KBM-7 (cell line): ENCODE results near the gene SPEG.

Experiments
- DNase-seq: peaks from one replicate; pipeline ENCODE4 v3.0.0-alpha.2; 2015
- in situ Hi-C: fragments of 300-500 bp; cut with MboI; formaldehyde crosslinking; loops from 2 replicates; pipeline ENCODE4 v1.14.3; 2020; ENCODE audit warnings: low sequenced_read_pairs, low pct_unique_long_range_greater_than_20kb, mixed read lengths

Gene SPEG

DNA sequence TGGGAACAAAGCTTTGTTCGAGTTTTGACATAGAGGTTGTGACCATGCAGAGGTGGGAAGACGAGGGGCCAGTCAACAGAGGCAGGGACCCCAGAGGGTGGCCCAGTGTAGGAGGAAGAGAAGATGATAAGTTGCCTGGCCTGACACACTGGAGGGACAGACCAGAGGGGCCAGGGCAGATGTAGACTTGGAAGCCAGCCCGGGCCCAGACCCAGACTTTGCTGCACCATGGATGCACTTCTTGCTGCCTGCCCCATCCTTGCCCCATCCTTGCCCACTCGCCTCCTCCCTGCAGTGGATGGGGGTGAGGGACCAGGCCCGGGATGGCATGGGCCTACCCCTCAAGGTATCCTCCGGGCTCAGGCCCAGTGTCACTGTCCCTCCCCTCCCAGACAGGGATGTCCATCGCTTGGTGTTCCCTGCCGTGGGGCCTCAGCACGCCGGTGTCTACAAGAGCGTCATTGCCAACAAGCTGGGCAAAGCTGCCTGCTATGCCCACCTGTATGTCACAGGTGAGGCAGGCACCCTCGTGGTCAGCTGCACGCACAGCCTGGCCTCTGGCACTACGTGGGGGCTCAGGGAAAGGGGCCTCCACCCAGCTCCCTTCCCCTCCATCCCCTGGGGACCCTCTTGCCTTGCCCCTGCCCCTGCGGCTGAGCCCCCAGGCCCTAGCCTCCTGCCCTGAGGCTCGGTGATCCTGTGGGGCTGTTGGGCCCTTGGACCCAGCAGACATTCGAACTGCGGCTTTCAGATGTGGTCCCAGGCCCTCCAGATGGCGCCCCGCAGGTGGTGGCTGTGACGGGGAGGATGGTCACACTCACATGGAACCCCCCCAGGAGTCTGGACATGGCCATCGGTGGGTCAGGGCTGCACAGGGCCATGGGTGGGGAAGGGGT, 37.1 kb downstream of the SPEG start:
- in situ Hi-C loops, result no loop called here
- DNase-seq, result no peak

DNA sequence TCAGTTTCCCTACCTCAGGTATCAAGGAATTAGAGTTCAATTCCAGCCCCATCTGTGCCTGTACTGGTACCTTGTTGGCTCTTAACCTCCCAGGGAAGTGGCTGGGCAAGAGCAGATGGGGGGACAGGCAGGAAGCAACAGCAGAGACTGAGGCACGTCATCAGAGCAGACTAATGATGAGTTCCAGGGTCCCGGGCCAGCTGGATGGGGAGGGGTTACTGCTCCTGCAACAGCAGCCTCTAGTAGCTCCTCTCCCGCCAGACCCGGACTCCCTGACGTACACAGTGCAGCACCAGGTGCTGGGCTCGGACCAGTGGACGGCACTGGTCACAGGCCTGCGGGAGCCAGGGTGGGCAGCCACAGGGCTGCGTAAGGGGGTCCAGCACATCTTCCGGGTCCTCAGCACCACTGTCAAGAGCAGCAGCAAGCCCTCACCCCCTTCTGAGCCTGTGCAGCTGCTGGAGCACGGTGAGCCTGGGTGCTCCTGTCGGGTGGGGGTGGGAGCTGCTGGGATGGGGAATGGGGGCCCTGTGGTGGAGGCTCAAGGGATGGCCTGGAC, 38.1 kb downstream of the SPEG start:
- in situ Hi-C loops, result no loop called here
- DNase-seq, result no peak

DNA sequence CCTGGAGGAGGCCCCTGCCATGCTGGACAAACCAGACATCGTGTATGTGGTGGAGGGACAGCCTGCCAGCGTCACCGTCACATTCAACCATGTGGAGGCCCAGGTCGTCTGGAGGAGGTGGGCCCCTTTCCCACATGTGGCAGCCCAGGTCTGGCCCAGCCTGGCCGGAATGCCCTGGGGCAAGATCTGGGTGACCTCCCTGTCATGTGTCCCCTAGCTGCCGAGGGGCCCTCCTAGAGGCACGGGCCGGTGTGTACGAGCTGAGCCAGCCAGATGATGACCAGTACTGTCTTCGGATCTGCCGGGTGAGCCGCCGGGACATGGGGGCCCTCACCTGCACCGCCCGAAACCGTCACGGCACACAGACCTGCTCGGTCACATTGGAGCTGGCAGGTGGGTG, 38.9 kb downstream of the SPEG start:
- DNase-seq, result no peak
- in situ Hi-C loops, result no loop called here

DNA sequence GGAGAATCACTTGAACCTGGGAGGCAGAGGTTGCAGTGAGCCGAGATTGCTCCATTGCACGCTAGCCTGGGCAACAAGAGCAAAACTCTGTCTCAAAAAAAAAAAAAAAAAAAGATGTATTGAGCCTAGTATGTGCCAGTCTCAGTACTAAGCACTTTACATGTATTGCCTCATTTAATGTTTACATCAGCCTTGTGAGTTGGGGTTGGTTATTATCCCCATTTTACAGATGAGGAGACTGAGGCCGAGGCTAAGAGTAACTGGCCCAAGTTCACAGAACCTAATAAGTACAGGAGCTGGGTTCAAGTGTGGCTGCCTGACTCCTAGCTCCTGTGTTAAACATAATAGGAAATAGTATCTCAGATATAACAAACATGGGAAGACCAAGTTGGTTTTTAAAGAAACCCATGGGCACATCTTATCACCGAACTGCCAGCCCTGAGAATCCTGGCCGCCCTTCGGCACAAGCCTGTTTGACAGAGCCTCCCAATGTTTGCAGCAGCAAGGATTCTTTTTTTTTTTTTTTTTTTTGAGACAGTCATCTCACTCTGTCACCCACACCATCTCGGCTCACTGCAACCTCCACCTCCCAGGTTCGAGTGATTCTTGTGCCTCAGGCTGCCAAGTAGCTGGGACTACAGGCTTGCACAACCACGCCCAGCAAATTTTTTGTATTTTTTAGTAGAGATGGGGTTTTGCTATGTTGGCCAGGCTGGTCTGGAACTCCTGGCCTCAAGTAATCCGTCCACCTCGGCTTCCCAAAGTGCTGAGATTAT, 39.8 kb downstream of the SPEG start:
- in situ Hi-C loops, result no loop called here
- no peak for DNase-seq

GRCh38 chr2:219475278-219475677, 40.6 kb downstream of the SPEG start:
- no peak for DNase-seq
- in situ Hi-C loops, result no loop called here

DNA sequence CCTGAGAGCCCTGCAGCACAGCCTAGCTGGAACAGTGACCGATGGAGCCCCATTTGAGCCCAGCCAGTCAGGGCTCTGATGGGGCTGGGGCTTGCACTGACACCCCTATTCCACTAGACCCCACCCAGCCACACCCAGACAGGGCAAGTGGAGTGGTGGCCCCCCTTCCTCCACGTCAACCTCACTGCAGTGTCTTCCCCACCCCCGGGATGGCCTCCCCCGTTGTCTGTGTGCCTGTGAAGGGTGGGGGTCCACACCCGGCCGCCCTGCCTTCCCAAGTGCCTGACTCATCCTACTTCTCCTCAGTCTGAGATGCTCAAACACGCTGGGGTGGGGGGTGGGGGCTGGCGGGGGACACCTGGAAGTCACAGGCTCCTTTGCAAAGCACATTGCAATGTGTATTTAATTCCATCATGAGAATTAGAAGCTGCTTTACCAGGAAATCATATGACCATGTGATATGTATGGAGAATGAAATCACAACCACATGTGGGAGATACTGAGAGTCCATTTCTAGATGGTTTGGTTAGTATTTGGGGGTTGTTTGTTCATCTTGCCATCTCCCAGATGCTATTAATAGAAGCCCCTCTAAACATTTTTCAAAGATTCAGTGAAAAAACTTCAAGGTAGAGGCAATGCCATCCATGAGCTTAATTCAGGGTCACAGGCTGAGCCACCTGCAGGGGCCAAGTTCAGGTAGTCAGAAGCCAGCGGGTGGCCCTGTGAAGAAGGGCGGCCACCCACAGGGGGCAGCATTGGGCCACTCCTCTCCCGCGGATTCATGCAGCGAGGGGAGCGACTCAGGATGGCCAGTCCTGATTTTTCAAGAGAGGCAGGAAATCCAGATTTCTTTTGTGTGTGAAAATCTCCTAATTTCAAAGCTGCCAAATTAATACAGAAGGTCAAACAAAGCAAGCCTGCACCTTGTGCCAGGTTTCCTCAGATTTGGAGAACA, 41.3 kb downstream of the SPEG start:
- DNase-seq, result peak; percentile 78

DNA sequence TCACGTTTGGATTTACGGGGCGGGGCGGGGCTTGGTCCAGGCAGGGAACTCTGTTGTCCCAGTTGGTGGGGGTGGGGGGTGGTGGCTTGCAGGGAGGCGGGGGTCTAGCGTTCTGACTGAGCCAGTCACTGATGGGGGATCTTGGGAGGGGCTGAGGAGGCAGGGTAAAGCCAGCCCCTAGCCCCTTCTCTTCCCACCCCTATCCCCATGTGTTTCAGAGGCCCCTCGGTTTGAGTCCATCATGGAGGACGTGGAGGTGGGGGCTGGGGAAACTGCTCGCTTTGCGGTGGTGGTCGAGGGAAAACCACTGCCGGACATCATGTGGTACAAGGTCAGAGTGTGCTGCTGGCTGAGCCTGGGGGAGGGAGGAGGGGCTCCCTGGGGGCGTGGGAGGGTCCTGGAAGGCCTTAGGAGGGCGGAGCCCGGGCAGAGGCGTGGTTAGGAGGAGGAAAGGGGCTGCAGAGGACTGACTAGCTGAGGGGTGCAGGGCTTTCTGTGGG, 42.1 kb downstream of the SPEG start:
- no peak for DNase-seq
- in situ Hi-C loops, result no loop called here

More for the DNA sequence above, 41.3 kb downstream of the SPEG start:
- in situ Hi-C loops, result no loop called here

DNA sequence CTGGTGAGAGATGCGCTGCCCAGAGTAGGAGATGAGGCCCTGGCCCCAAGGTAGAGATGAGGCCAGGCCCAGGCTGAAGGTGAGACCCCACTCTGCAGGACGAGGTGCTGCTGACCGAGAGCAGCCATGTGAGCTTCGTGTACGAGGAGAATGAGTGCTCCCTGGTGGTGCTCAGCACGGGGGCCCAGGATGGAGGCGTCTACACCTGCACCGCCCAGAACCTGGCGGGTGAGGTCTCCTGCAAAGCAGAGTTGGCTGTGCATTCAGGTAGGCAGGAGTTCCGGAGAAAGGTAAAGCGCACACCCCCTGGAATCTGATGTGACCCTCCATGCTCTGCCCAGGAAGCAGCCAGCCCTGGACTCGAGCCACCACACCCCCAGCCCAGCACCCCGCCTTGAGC, 42.5 kb downstream of the SPEG start:
- in situ Hi-C loops, result no loop called here
- no peak for DNase-seq

DNA sequence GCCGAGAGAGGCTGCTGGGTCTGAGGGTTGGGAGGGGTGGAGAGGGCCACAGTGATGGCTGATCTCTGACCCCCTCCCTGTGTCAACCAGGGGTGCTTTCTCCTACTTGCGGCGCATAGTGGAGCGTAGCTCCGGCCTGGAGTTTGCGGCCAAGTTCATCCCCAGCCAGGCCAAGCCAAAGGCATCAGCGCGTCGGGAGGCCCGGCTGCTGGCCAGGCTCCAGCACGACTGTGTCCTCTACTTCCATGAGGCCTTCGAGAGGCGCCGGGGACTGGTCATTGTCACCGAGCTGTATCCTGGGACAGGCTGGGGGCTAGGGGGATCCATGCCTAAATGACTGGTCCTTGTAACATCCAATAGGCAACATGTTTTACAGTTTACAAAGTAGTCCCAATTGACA, 43.2 kb downstream of the SPEG start:
- in situ Hi-C loops, result no loop called here
- DNase-seq, result no peak

GRCh38 chr2:219478916-219479315, 44.3 kb downstream of the SPEG start:
- in situ Hi-C loops, result no loop called here
- DNase-seq, result no peak

- DNase-seq, result no peak
- in situ Hi-C loops, result no loop called here
Measured at GRCh38 chr2:219480004-219480403, 45.4 kb downstream of the SPEG start.

DNA sequence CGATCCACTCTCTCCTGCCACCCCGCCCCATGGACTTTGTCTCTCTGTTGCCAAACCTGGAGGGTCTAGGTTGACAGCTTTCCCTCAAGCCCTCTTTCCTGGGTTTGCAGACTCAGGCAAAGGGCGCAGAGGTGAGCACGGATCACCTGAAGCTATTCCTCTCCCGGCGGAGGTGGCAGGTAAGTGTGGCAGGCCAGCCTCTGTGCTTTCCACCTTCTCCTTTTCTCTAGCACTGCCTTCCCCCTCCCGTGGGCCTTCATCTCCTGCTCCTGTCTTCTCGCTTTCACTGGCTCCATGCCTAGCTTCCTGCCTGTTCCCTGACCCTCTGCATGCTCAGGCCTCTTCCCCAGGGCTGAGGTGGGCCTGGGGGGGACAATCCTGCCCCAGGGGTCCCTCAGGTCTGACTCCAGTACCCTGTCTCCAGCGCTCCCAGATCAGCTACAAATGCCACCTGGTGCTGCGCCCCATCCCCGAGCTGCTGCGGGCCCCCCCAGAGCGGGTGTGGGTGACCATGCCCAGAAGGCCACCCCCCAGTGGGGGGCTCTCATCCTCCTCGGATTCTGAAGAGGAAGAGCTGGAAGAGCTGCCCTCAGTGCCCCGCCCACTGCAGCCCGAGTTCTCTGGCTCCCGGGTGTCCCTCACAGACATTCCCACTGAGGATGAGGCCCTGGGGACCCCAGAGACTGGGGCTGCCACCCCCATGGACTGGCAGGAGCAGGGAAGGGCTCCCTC, 48.2 kb downstream of the SPEG start:
- no peak for DNase-seq
- in situ Hi-C loops, result no loop called here

- in situ Hi-C loops, result no loop called here
- DNase-seq, result no peak
Measured at GRCh38 chr2:219483451-219484342, 49.1 kb downstream of the SPEG start.

GRCh38 chr2:219484343-219485200, 49.9 kb downstream of the SPEG start:
- no peak for DNase-seq

DNA sequence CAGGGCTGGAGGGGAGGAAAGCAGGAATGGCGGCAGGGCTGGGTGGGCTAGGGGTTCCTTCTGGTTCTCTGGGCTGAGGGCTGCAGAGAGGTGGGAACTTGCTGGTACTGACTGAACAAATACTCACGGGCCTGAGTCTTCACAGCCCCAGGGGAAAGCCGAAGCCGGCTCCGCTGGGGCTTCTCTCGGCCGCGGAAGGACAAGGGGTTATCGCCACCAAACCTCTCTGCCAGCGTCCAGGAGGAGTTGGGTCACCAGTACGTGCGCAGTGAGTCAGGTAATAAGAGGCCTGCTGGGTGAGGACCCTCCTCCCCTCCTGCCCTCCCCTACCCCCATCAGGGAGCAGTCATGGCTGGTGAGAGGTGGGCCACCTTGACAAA, 50.5 kb downstream of the SPEG start:
- in situ Hi-C loops, result no loop called here
- DNase-seq, result no peak

More at GRCh38 chr2:219484343-219485200, 49.9 kb downstream of the SPEG start:
- in situ Hi-C loops, result no loop called here

DNA sequence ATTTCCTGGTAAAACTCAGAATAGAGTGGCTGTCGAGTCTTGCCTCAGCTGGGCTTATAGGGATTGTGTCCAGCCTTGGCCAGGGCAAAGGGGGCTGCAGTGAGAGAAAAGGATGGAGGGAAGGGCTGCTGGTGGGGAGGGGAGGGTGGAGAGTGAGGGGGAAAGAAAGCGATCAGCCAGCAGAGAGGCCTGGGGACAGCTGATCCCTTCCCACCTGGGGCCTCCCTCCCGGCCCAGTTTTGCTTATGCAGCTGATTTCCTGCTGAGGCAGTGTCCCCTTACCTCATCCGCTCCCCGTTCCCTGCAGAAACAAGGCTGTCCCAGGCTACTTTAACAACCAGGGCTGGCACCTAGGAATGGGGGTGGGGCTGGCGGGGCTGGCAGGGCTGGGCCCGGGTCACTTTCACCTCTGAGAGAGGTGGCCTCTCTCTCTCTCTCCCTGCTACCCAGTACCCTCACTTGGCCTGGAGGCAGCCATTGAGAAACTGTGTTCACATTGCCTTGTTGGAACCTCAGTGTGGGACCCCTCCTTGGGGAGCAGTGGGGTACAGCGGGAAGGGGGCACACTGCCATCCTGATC, 51.8 kb downstream of the SPEG start:
- in situ Hi-C loops, result no loop called here
- DNase-seq, result no peak
